Retinal pigment epithelial cell (primary cell): ENCODE results near the gene SART1.

Source experiments
- DNase-seq: peaks from one replicate; pipeline ENCODE4 v3.0.0-alpha.2; 2010; ENCODE audit warnings: low read depth
- H3K4me3 ChIP-seq: 2 replicates; pipeline ENCODE4 v1.5.1; 2011; ENCODE audit warnings: mild to moderate bottlenecking, low read length, control low read depth, moderate library complexity
- TF ChIP-seq, protein P1 (sequence below): conservative IDR thresholded peaks from 2 replicates; pipeline ENCODE4 v1.5.1; 2011; ENCODE audit warnings: low read depth, low read length, control low read depth, inconsistent platforms

The SART1 gene

DNA sequence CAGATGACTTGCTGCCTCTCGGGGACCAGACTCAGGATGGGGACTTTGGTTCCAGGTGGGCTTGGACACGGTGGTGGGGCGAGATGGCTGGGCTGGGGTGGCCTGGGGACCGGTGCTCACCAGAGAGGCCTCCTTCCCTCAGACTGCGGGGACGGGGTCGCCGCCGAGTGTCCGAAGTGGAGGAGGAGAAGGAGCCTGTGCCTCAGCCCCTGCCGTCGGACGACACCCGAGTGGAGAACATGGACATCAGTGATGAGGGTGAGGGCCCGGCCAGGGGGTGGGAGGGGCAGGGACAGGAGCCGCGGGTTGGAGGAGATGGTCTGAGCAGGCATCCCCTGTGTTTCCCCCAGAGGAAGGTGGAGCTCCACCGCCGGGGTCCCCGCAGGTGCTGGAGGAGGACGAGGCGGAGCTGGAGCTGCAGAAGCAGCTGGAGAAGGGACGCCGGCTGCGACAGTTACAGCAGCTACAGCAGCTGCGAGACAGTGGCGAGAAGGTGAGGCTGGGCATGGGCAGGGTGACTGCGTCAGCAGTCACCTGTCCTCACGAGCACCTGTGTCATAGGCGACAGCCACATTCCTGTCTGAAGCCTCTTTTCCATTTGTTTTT, 5.9 kb downstream of the SART1 start:
- DNase-seq, result no peak
- TF ChIP-seq, protein P1, sequence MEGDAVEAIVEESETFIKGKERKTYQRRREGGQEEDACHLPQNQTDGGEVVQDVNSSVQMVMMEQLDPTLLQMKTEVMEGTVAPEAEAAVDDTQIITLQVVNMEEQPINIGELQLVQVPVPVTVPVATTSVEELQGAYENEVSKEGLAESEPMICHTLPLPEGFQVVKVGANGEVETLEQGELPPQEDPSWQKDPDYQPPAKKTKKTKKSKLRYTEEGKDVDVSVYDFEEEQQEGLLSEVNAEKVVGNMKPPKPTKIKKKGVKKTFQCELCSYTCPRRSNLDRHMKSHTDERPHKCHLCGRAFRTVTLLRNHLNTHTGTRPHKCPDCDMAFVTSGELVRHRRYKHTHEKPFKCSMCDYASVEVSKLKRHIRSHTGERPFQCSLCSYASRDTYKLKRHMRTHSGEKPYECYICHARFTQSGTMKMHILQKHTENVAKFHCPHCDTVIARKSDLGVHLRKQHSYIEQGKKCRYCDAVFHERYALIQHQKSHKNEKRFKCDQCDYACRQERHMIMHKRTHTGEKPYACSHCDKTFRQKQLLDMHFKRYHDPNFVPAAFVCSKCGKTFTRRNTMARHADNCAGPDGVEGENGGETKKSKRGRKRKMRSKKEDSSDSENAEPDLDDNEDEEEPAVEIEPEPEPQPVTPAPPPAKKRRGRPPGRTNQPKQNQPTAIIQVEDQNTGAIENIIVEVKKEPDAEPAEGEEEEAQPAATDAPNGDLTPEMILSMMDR, result no peak
- H3K4me3 ChIP-seq, result no peak overlapping the region

DNA sequence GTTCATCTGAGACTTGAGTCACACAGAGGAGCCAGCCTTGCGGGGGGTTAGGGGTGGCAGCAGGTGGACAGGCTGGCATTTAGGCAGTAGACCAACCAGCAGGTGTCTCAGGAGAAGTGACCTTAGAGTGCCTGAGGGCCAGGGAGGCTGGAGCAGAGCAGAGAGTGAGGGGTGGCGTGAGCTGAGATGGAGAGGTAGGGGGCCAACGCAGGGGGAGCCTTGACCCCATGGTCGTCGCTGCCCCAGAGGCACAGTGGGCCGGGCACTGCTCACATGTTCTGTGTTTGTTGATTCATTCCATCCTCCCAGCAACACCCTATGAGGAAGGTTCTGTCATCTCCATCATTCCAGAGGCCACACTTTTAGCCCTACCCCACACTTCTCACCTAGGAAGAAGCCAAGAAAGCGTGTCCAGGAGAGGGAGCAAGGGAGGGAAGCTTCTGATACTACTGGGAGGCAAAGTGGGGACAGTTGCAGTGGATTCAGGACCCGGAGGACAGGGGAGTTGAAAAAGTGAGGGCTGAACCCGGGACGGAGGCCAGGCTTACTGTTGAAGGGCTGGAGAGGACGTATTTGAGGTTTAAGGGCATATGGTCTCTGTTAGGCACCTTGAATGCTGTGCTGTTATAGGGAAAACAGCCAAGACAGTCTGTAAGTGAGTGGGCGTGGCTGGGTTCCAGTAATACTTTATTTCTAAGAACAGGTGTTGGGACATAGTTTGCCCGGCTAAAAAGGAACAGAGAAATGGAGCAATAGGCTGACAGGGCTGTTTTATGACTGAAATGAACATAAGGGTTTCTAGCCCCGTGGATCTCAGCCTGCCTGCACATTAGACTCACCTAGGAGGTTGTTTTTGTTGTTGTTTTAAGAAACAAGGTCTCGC, 7.3 kb downstream of the SART1 start:
- TF ChIP-seq, protein P1, result no peak
- H3K4me3 ChIP-seq, result no peak overlapping the region
- no peak for DNase-seq

DNA sequence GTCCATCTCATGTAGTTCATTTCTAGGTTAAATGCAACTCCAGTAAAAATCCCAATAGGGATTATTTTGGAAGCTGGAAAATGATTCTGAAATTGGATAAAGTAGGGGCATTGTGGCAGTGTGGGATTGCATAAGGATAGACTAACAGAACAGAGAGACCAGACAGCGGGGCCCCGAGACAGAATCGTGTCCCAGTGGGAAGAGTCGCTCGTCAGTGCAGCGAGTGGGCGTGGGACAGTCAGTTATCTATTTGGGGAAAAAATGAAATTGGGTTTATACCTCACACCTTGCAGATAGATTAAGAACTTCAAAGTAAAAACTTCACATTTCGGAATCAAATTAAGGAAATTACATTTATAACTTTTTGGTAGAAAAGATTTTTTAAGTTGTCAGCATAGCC, 10.6 kb downstream of the SART1 start:
- H3K4me3 ChIP-seq, result no peak overlapping the region
- no peak for DNase-seq
- TF ChIP-seq, protein P1, result no peak

DNA sequence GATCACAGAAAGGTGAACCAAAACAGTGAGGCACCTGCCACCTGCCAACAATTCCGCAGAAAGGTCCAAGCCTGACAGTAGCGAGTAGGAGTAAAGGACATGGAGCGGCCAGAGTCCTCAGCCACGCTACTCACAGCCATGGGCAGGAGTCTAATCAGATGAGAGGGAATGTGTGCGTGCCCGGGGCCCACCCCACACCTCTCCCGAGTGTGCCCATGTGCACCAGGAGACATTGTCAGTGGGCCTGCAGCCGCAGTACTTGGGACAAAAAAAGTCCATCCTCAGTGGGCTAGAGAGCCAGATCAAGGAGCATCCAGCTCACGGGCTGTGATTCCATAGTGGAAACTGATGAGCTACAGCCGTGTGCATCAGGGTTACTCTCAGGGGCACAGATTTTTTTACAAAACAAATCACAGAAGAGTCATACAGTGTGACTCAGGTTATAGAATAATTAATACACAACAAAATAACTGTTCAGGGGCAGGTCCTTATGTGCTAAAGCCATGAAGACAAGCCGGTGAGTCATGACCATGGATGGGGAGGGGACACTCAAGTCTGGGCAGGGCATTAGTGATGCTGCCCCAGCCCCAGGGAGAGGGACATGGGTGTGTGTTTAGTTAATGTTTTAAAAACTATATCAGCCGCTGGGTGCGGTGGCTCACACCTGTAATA, 12.0 kb downstream of the SART1 start:
- TF ChIP-seq, protein P1, result no peak
- no peak overlapping the region for H3K4me3 ChIP-seq
- no peak for DNase-seq

DNA sequence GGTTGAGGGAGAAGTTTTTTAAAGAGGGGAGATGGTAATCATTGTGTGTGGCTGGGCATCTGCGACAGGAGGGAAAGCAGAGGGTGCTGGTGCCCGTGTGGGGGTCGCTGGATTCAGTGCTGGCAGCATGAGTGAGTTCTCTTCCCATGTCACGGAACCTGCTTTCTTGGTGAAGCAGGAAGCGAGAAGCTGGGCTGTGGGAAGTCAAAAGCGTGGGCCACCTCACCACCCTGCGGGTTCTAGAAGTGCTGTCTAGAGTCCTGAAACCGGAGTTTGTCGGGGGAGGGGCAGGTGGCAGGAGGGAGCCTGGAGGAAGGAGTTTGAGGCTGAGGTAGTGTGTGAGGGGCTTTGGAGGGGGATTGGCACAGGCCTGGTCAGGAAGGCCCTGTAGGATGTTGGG, 14.2 kb downstream of the SART1 start:
- H3K4me3 ChIP-seq, result no peak overlapping the region
- TF ChIP-seq, protein P1, result no peak
- no peak for DNase-seq

DNA sequence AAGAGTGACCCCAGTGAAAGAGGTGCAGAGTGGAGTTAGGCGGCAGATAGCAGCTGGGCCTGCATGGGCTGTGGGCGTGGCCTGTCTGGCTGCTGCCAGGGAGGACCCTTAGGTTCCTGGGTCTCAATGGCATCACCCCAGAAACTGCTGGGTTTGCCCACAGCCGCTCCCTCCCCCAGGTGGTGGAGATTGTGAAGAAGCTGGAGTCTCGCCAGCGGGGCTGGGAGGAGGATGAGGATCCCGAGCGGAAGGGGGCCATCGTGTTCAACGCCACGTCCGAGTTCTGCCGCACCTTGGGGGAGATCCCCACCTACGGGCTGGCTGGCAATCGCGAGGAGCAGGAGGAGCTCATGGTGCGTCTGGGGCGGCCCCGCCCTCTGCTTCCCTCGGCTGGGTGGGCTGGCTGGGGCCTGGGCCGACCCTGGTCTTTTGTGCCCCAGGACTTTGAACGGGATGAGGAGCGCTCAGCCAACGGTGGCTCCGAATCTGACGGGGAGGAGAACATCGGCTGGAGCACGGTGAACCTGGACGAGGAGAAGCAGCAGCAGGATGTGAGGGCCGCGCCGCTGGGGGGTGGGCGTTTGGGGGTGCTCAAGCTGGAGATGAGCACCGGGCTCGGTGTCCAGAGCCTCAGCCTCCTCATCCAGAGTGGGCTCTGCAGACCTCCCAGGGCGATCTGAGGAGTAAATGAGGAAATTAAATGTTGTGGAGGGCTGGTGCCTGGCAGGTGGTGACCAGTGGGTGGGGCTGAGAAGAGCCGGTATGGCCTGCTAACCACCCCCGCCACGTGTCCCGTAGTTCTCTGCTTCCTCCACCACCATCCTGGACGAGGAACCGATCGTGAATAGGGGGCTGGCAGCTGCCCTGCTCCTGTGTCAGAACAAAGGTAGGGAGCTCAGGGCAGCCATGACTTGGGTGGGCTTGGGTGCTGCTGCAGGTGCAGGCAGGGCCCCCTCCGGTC, 15.0 kb downstream of the SART1 start:
- no peak overlapping the region for H3K4me3 ChIP-seq
- TF ChIP-seq, protein P1, result no peak
- DNase-seq, result no peak
